ENCODE results near the gene OSBPL3. TPM values are rescaled to one million over a fixed set of nuclear protein-coding genes. Genes with fewer than 3 reads are reported as not detected.

The OSBPL3 gene, protein sequence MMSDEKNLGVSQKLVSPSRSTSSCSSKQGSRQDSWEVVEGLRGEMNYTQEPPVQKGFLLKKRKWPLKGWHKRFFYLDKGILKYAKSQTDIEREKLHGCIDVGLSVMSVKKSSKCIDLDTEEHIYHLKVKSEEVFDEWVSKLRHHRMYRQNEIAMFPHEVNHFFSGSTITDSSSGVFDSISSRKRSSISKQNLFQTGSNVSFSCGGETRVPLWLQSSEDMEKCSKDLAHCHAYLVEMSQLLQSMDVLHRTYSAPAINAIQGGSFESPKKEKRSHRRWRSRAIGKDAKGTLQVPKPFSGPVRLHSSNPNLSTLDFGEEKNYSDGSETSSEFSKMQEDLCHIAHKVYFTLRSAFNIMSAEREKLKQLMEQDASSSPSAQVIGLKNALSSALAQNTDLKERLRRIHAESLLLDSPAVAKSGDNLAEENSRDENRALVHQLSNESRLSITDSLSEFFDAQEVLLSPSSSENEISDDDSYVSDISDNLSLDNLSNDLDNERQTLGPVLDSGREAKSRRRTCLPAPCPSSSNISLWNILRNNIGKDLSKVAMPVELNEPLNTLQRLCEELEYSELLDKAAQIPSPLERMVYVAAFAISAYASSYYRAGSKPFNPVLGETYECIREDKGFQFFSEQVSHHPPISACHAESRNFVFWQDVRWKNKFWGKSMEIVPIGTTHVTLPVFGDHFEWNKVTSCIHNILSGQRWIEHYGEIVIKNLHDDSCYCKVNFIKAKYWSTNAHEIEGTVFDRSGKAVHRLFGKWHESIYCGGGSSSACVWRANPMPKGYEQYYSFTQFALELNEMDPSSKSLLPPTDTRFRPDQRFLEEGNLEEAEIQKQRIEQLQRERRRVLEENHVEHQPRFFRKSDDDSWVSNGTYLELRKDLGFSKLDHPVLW
- total RNA-seq = 10 to 100 TPM; 14.1 to 15.0 TPM

GRCh38 chr7:24979863-24980533 is at the start of gene OSBPL3:
OSBPL3 (minus strand) TSS chr7:24980178; CDS start chr7:24892472, 87,706 bp downstream.

GRCh38 chr7:24757353-24758275 is 222.4 kb downstream of the OSBPL3 start, which contains the start of gene GSDME:
GSDME (minus strand) TSS chr7:24757464; CDS start chr7:24749774, 7,690 bp downstream.

Other genes with a start within 250 kb of the OSBPL3 start
- gene GSDME, start 222.7 kb downstream of the OSBPL3 start, total RNA-seq = 10 to 100 TPM; 11.4 to 13.3 TPM
- 10 to 100 TPM; 36.8 to 54.3 TPM for gene CYCS, start 145.1 kb upstream of the OSBPL3 start, total RNA-seq
- not detected for gene NPVF, start 248.3 kb upstream of the OSBPL3 start, total RNA-seq